H9 (cell line): ENCODE measurements around the gene IST1. TPM values are rescaled to one million over a fixed set of nuclear protein-coding genes. Genes with fewer than 3 reads are reported as not detected.
"Not testable (repeated sequence)": the region's sequence is repeated elsewhere in the genome, so short reads cannot be mapped to it uniquely, and the experiment has no call there.

Experiments
- DNase-seq: peaks from one replicate; pipeline ENCODE4 v3.0.0-alpha.2; 2017
- H2AFZ ChIP-seq: one replicate; pipeline ENCODE4 v1.6.1; 2013; ENCODE audit warnings: mild to moderate bottlenecking, low read length, control low read depth, moderate library complexity
- H2AK5ac ChIP-seq: 2 replicates; pipeline ENCODE4 v1.6.1; 2013; ENCODE audit warnings: low read length, control low read depth, mixed read lengths; ENCODE audit not compliant: insufficient read length
- H2BK120ac ChIP-seq: one replicate; pipeline ENCODE4 v1.6.1; 2013; ENCODE audit warnings: low read depth, mild to moderate bottlenecking, low read length, control low read depth, inconsistent platforms; ENCODE audit not compliant: poor library complexity, severe bottlenecking
- H2BK12ac ChIP-seq: 2 replicates; pipeline ENCODE4 v1.6.1; 2013; ENCODE audit warnings: low read length, control low read depth, mixed read lengths, low read depth; ENCODE audit not compliant: insufficient read length
- H2BK15ac ChIP-seq: 2 replicates; pipeline ENCODE4 v1.6.1; 2013; ENCODE audit warnings: low read depth, low read length, control low read depth
- H2BK20ac ChIP-seq: one replicate; pipeline ENCODE4 v1.6.1; 2013; ENCODE audit warnings: low read depth, mild to moderate bottlenecking, low read length, control low read depth, inconsistent platforms; ENCODE audit not compliant: poor library complexity, severe bottlenecking
- H2BK5ac ChIP-seq: 2 replicates; pipeline ENCODE4 v1.6.1; 2013; ENCODE audit warnings: low read length, control low read depth, mixed read lengths; ENCODE audit not compliant: insufficient read length
- H3K14ac ChIP-seq: 2 replicates; pipeline ENCODE4 v1.6.1; 2013; ENCODE audit warnings: low read length, control low read depth; ENCODE audit not compliant: insufficient read depth
- H3K18ac ChIP-seq: 2 replicates; pipeline ENCODE4 v1.6.1; 2013; ENCODE audit warnings: low read depth, mild to moderate bottlenecking, mixed read lengths, low read length, control low read depth; ENCODE audit not compliant: insufficient read length
- H3K23ac ChIP-seq: 2 replicates; pipeline ENCODE4 v1.6.1; 2013; ENCODE audit warnings: low read length, control low read depth, mixed read lengths, low read depth; ENCODE audit not compliant: insufficient read length
- H3K23me2 ChIP-seq: 2 replicates; pipeline ENCODE4 v1.6.1; 2013; ENCODE audit warnings: low read depth, mild to moderate bottlenecking, mixed read lengths, low read length, control low read depth; ENCODE audit not compliant: insufficient read length, poor library complexity, severe bottlenecking
- H3K27ac ChIP-seq: 2 replicates; pipeline ENCODE4 v1.5.1; 2013; ENCODE audit warnings: low read length, control low read depth, mixed read lengths, low read depth; ENCODE audit not compliant: insufficient read length
- H3K27me3 ChIP-seq: 2 replicates; pipeline ENCODE4 v1.6.1; 2013; ENCODE audit warnings: low read length, control low read depth, inconsistent platforms; ENCODE audit not compliant: insufficient read depth
- H3K4ac ChIP-seq: 2 replicates; pipeline ENCODE4 v1.6.1; 2013; ENCODE audit warnings: low read depth, mild to moderate bottlenecking, control low read depth, inconsistent platforms, low read length, moderate library complexity
- H3K4me1 ChIP-seq: 2 replicates; pipeline ENCODE4 v1.6.1; 2013; ENCODE audit warnings: low read length, control low read depth, inconsistent platforms; ENCODE audit not compliant: insufficient read depth
- H3K4me2 ChIP-seq: 2 replicates; pipeline ENCODE4 v1.6.1; 2013; ENCODE audit warnings: low read length, control low read depth, mixed read lengths; ENCODE audit not compliant: insufficient read length, insufficient read depth
- H3K56ac ChIP-seq: 2 replicates; pipeline ENCODE4 v1.6.1; 2013; ENCODE audit warnings: low read depth, mild to moderate bottlenecking, mixed read lengths, low read length, control low read depth; ENCODE audit not compliant: insufficient read length
- H3K79me1 ChIP-seq: 2 replicates; pipeline ENCODE4 v1.6.1; 2013; ENCODE audit warnings: low read depth, mild to moderate bottlenecking, moderate library complexity, low read length, control low read depth, inconsistent platforms; ENCODE audit not compliant: insufficient read depth, poor library complexity, severe bottlenecking
- H3K79me2 ChIP-seq: 2 replicates; pipeline ENCODE4 v1.6.1; 2013; ENCODE audit warnings: low read length, control low read depth, inconsistent platforms; ENCODE audit not compliant: insufficient read depth
- H3K9ac ChIP-seq: 2 replicates; pipeline ENCODE4 v1.6.1; 2013; ENCODE audit warnings: low read length, control low read depth, mixed read lengths; ENCODE audit not compliant: insufficient read length; ENCODE audit errors: extremely low read depth
- H3K9me3 ChIP-seq: one replicate; pipeline ENCODE4 v1.6.1; 2013; ENCODE audit warnings: low read depth, low read length, inconsistent platforms; ENCODE audit not compliant: control insufficient read depth
- H3T11ph ChIP-seq: one replicate; pipeline ENCODE4 v1.6.1; 2013; ENCODE audit warnings: mild to moderate bottlenecking, low read length, control low read depth, inconsistent platforms
- H4K20me1 ChIP-seq: one replicate; pipeline ENCODE4 v1.6.1; 2013; ENCODE audit not compliant: control insufficient read depth, insufficient read length, insufficient read depth
- H4K5ac ChIP-seq: 2 replicates; pipeline ENCODE4 v1.6.1; 2013; ENCODE audit warnings: low read depth, mild to moderate bottlenecking, mixed read lengths, low read length, control low read depth; ENCODE audit not compliant: insufficient read length
- H4K8ac ChIP-seq: replicated peaks from 2 replicates; pipeline ENCODE4 v1.6.1; 2013; ENCODE audit warnings: low read length, control low read depth, mixed read lengths, low read depth; ENCODE audit not compliant: insufficient read length
- H4K91ac ChIP-seq: 2 replicates; pipeline ENCODE4 v1.6.1; 2013; ENCODE audit warnings: low read depth, mild to moderate bottlenecking, moderate library complexity, mixed read lengths, low read length, control low read depth; ENCODE audit not compliant: insufficient read length
- H3K27ac Mint-ChIP-seq, 3 experiments: 2 replicates in 2 of 3; 3 replicates in 1 of 3; pipeline ENCODE4 v1.8.0; 2020 to 2021; ENCODE audit warnings: mixed read lengths in 3 of 3, mild to moderate bottlenecking in 1 of 3, moderate library complexity in 1 of 3
- H3K27me3 Mint-ChIP-seq: 2 replicates; pipeline ENCODE4 v1.8.0; 2021; ENCODE audit warnings: low read depth, mild to moderate bottlenecking, moderate library complexity, mixed read lengths
- H3K36me3 Mint-ChIP-seq, 3 experiments: 2 replicates in 2 of 3; 3 replicates in 1 of 3; pipeline ENCODE4 v1.8.0; 2020 to 2021; ENCODE audit warnings: low read depth in 3 of 3, mixed read lengths in 3 of 3; ENCODE audit not compliant: insufficient read depth in 1 of 3
- H3K4me1 Mint-ChIP-seq, 2 experiments: 2 replicates each; pipeline ENCODE4 v1.8.0; 2020; ENCODE audit warnings: mixed read lengths in 2 of 2
- H3K4me3 Mint-ChIP-seq, 2 experiments: 2 replicates in 1 of 2; 3 replicates in 1 of 2; pipeline ENCODE4 v1.8.0; 2020 to 2021; ENCODE audit warnings: mild to moderate bottlenecking in 2 of 2, mixed read lengths in 2 of 2, moderate library complexity in 1 of 2
- H3K9me3 Mint-ChIP-seq, 2 experiments: 2 replicates in 1 of 2; 3 replicates in 1 of 2; pipeline ENCODE4 v1.8.0; 2020; ENCODE audit warnings: mild to moderate bottlenecking in 2 of 2, mixed read lengths in 2 of 2, moderate library complexity in 1 of 2
- WGBS: extraction: QIAGEN DNeasy Blood & Tissue Kit; methylation state at CpG from one replicate; pipeline ENCODE4 v1.1.7; 2013; ENCODE audit warnings: missing lambda C conversion rate, low lambda C conversion rate, mixed read lengths; ENCODE audit not compliant: insufficient read length; ENCODE audit errors: extremely low coverage; 5-methylcytosine and 5-hydroxymethylcytosine counted together
- total RNA-seq: library from RNA; stranded (reverse); gene quantifications from 2 replicates; pipeline ENCODE4 v1.2.1, GENCODE V29; 2021
- TF ChIP-seq, protein P1 (sequence below): fragments of 200-600 bp; sonication (generic); conservative IDR thresholded peaks from 3 replicates; pipeline ENCODE4 v1.8.0; 2021; ENCODE audit warnings: antibody characterized with exemption, mild to moderate bottlenecking

Gene IST1
- total RNA-seq, 1 experiment from 2014 or later, result 263 TPM

DNA sequence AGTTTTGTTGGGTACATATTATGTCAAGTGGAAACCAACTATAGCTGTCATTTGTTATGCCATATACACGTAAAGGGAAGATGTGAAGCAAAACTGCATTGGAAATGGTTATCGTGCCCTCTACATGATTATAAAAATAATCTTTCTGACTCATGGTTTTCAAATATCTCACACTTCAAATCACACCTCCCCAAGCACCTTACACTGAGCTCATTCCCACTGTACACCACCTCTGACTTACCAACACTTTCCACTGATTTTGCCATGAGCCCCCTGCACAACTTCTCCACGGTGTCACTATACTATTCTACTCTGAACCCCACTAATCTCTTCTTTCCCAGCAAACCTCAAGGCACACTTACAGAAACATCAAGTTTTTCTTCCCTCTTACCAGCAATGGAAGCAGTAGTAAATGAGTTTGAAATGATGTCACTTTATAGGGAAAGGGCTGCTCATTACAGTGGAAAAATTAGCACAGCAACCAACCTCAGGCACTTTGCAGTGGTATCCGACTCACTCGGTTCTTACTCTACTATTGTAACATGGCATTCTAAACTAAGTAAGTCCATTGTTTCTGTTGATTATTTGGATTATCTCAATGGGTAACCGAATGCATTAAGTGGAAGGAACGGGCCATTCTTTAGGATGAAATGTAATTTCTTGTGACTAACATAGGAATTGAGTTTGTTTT, 30.0 kb upstream of the IST1 start:
- H3K18ac ChIP-seq, result no peak overlapping the region
- no peaks in the 10 kb centered on the region for H3K4me1 ChIP-seq
- H3K4ac ChIP-seq, result no peak overlapping the region
- DNase-seq, result no peak
- H4K91ac ChIP-seq, result no peak overlapping the region
- H4K5ac ChIP-seq, result no peak overlapping the region
- H3K79me2 ChIP-seq, result no peaks in the 10 kb centered on the region
- H3K56ac ChIP-seq, result no peak overlapping the region
- H2BK120ac ChIP-seq, result no peak overlapping the region
- no peaks in the 10 kb centered on the region for H3K79me1 ChIP-seq
- no peak overlapping the region for H2BK15ac ChIP-seq
- H4K8ac ChIP-seq, result no peak overlapping the region
- no peak overlapping the region for H2BK12ac ChIP-seq
- H3K23ac ChIP-seq, result no peak overlapping the region
- H2AK5ac ChIP-seq, result no peak overlapping the region
- H4K20me1 ChIP-seq, result no peaks in the 10 kb centered on the region
- no peaks in the 10 kb centered on the region for H3K27me3 ChIP-seq
- H3K9ac ChIP-seq, result no peak overlapping the region
- H2AFZ ChIP-seq, result no peak overlapping the region
- H3K9me3 ChIP-seq, result no peaks in the 10 kb centered on the region
- no peak overlapping the region for H2BK5ac ChIP-seq
- H2BK20ac ChIP-seq, result no peak overlapping the region
- no peaks in the 10 kb centered on the region for H3K27me3 Mint-ChIP-seq
- H3K23me2 ChIP-seq, result no peaks in the 10 kb centered on the region
- H3K4me3 Mint-ChIP-seq, result no peak overlapping the region
- H3K27ac Mint-ChIP-seq, result no peak overlapping the region
- H3K36me3 Mint-ChIP-seq, result peaks cover 12 to 55% (median 53%) of the 10 kb centered on the region in 3 experiments; a peak in 6 of 7 replicates
- TF ChIP-seq, protein P1, sequence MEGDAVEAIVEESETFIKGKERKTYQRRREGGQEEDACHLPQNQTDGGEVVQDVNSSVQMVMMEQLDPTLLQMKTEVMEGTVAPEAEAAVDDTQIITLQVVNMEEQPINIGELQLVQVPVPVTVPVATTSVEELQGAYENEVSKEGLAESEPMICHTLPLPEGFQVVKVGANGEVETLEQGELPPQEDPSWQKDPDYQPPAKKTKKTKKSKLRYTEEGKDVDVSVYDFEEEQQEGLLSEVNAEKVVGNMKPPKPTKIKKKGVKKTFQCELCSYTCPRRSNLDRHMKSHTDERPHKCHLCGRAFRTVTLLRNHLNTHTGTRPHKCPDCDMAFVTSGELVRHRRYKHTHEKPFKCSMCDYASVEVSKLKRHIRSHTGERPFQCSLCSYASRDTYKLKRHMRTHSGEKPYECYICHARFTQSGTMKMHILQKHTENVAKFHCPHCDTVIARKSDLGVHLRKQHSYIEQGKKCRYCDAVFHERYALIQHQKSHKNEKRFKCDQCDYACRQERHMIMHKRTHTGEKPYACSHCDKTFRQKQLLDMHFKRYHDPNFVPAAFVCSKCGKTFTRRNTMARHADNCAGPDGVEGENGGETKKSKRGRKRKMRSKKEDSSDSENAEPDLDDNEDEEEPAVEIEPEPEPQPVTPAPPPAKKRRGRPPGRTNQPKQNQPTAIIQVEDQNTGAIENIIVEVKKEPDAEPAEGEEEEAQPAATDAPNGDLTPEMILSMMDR, result no peak
- peaks cover 5 to 8% of the 10 kb centered on the region in 2 experiments; a peak in 3 of 4 replicates for H3K4me1 Mint-ChIP-seq
- H3K4me2 ChIP-seq, result no peak overlapping the region
- H3K27ac ChIP-seq, result no peak overlapping the region
- no peak overlapping the region for H3K14ac ChIP-seq
- H3T11ph ChIP-seq, result no peak overlapping the region
- H3K9me3 Mint-ChIP-seq, result no peaks in the 10 kb centered on the region
- no CpG with 5 or more reads among the region's 7 CpGs for WGBS

DNA sequence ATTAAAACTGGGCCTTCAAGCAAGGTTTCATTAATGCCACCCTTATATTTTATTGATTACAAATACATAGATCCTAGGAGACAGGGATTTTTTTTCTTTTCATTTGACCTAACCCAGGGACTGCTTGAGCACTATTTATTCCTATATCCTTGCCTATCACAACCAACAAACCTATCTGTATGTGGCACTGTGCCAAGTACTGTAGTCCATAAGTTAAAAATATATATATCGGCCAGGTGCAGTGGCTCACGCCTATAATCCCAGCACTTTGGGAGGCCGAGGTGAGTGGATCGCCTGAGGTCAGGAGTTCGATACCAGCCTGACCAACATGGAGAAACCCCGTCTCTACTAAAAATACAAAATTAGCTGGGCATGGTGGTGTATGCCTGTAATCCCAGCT, 28.2 kb upstream of the IST1 start:
- not testable (repeated sequence) for H4K91ac ChIP-seq, H2AFZ ChIP-seq, H2BK20ac ChIP-seq, H3K27me3 ChIP-seq, H3K23me2 ChIP-seq, H3K27me3 Mint-ChIP-seq, H3K4me2 ChIP-seq, H2BK15ac ChIP-seq, H3K4me1 Mint-ChIP-seq, H4K8ac ChIP-seq, H2BK5ac ChIP-seq, H3K4me1 ChIP-seq, H4K5ac ChIP-seq, H3K23ac ChIP-seq, H4K20me1 ChIP-seq, H3K27ac Mint-ChIP-seq, H3K79me1 ChIP-seq, H3T11ph ChIP-seq, DNase-seq, H3K79me2 ChIP-seq, H3K9ac ChIP-seq, H2AK5ac ChIP-seq, H3K27ac ChIP-seq, H3K9me3 ChIP-seq, H3K9me3 Mint-ChIP-seq, H3K4me3 Mint-ChIP-seq, H3K14ac ChIP-seq, H2BK12ac ChIP-seq, H2BK120ac ChIP-seq, H3K56ac ChIP-seq, H3K18ac ChIP-seq, H3K4ac ChIP-seq
- H3K36me3 Mint-ChIP-seq, result peaks cover 10 to 49% (median 38%) of the 10 kb centered on the region in 3 experiments
- no CpG with 5 or more reads among the region's 6 CpGs for WGBS
